H1 (cell line): ENCODE results near the gene NSDHL. TPM values are rescaled to one million over a fixed set of nuclear protein-coding genes. Genes with fewer than 3 reads are reported as not detected.

Source experiments
- CTCF ChIA-PET: fragments of 300-600 bp; sonication (Branson Sonifier 250); formaldehyde crosslinking; loops from one replicate; lab custom pipeline; 2021; ENCODE audit not compliant: partially characterized antibody; lab: Charles Lee
- POLR2A ChIA-PET: fragments of 300-600 bp; sonication (Branson Sonifier 250); formaldehyde crosslinking; loops from one replicate; lab custom pipeline; 2021; ENCODE audit warnings: inconsistent platforms; ENCODE audit not compliant: partially characterized antibody; lab: Charles Lee
- DNase-seq, 2 experiments: peaks; one replicate each; pipeline versions ENCODE4 v3.0.0 to v3.0.0-alpha.2; 2010 to 2022; ENCODE audit warnings: low spot score in 2 of 2, low read depth in 1 of 2, mixed read lengths in 1 of 2
- FAIRE-seq: peaks from 2 replicates; lab custom pipeline; 2011; peaks lifted over from hg19 to GRCh38; lab: Jason Lieb, UNC
- H2AFZ ChIP-seq: 2 replicates; pipeline ENCODE4 v1.8.1; 2012; ENCODE audit warnings: low read length, inconsistent platforms
- H2AK5ac ChIP-seq: 2 replicates; pipeline ENCODE4 v1.6.1; 2013; ENCODE audit warnings: low read depth, low read length
- H2BK120ac ChIP-seq: replicated peaks from 2 replicates; pipeline ENCODE3; 2013; ENCODE audit warnings: low read depth, low read length, inconsistent platforms
- H2BK12ac ChIP-seq: 2 replicates; pipeline ENCODE4 v1.6.1; 2013; ENCODE audit warnings: low read depth, low read length
- H2BK15ac ChIP-seq: 2 replicates; pipeline ENCODE4 v1.6.1; 2013; ENCODE audit warnings: low read length
- H2BK20ac ChIP-seq: 2 replicates; pipeline ENCODE4 v1.6.1; 2013; ENCODE audit warnings: low read length
- H2BK5ac ChIP-seq: 2 replicates; pipeline ENCODE4 v1.6.1; 2013; ENCODE audit warnings: low read depth, low read length
- H3K14ac ChIP-seq: 2 replicates; pipeline ENCODE4 v1.6.1; 2013; ENCODE audit warnings: inconsistent platforms; ENCODE audit not compliant: insufficient read length
- H3K18ac ChIP-seq: 2 replicates; pipeline ENCODE4 v1.6.1; 2013; ENCODE audit warnings: low read length; ENCODE audit errors: extremely low read depth
- H3K23ac ChIP-seq: 2 replicates; pipeline ENCODE4 v1.6.1; 2013; ENCODE audit warnings: inconsistent platforms; ENCODE audit not compliant: insufficient read length
- H3K23me2 ChIP-seq: 2 replicates; pipeline ENCODE4 v1.6.1; 2013; ENCODE audit warnings: low read depth, low read length
- H3K27ac ChIP-seq: 2 replicates; pipeline ENCODE4 v1.6.1; 2011; ENCODE audit warnings: low read depth, low read length, inconsistent platforms
- H3K27me3 ChIP-seq, 4 experiments: replicated peaks in 1 of 4; 1 replicate in 1 of 4; 2 replicates in 3 of 4; pipeline versions ENCODE4 v1.6.1 to v1.8.1; 2011 to 2013; ENCODE audit warnings: low read length in 3 of 4, mild to moderate bottlenecking in 3 of 4, inconsistent platforms in 2 of 4, mixed read lengths in 2 of 4, moderate library complexity in 1 of 4; ENCODE audit not compliant: control insufficient read depth in 3 of 4, insufficient read depth in 3 of 4; ENCODE audit errors: extremely low read depth in 1 of 4
- H3K36me3 ChIP-seq, 4 experiments: 2 replicates each; pipeline versions ENCODE4 v1.6.1 to v1.8.1; 2011 to 2013; ENCODE audit warnings: mild to moderate bottlenecking in 4 of 4, low read length in 3 of 4, moderate library complexity in 2 of 4, control low read depth in 1 of 4, inconsistent platforms in 1 of 4; ENCODE audit not compliant: insufficient read depth in 4 of 4, control insufficient read depth in 2 of 4
- H3K4ac ChIP-seq: replicated peaks from 2 replicates; pipeline ENCODE3; 2013; ENCODE audit warnings: low read length, low read depth, mixed read lengths, inconsistent platforms; ENCODE audit not compliant: insufficient read length
- H3K4me1 ChIP-seq, 4 experiments: replicated peaks in 1 of 4; 1 replicate in 1 of 4; 2 replicates in 3 of 4; pipeline versions ENCODE4 v1.6.1 to v1.8.1; 2011 to 2013; ENCODE audit warnings: low read length in 3 of 4, inconsistent platforms in 2 of 4, mixed read lengths in 1 of 4; ENCODE audit not compliant: insufficient read depth in 4 of 4, control insufficient read depth in 3 of 4
- H3K4me2 ChIP-seq, 2 experiments: 2 replicates each; pipeline versions ENCODE4 v1.6.1 to v1.8.1; 2011 to 2013; ENCODE audit warnings: low read depth in 2 of 2, low read length in 2 of 2, control low read depth in 1 of 2, inconsistent platforms in 1 of 2, mild to moderate bottlenecking in 1 of 2; ENCODE audit not compliant: insufficient read depth in 1 of 2
- H3K4me3 ChIP-seq, 4 experiments: fragments of 200-600, 300-600 bp in 1 of 4; sonication (generic), shearing (Covaris generic), sonication (Bioruptor Twin) in 1 of 4; 2 replicates each; pipeline versions ENCODE4 v1.5.1 to v1.8.1; 2011 to 2016; ENCODE audit warnings: low read length in 4 of 4, low read depth in 3 of 4, control low read depth in 2 of 4, inconsistent platforms in 2 of 4, mild to moderate bottlenecking in 2 of 4, mixed read lengths in 1 of 4, moderate library complexity in 1 of 4; ENCODE audit not compliant: insufficient read depth in 2 of 4; ENCODE audit errors: extremely low read depth in 1 of 4
- H3K56ac ChIP-seq: replicated peaks from 2 replicates; pipeline ENCODE3; 2013; ENCODE audit warnings: low read depth, mild to moderate bottlenecking, mixed read lengths, low read length, inconsistent platforms; ENCODE audit not compliant: insufficient read length
- H3K79me1 ChIP-seq: 2 replicates; pipeline ENCODE4 v1.6.1; 2013; ENCODE audit warnings: low read depth, low read length, control low read depth
- H3K79me2 ChIP-seq, 2 experiments: 2 replicates each; pipeline versions ENCODE4 v1.6.1 to v1.8.1; 2012 to 2013; ENCODE audit warnings: low read length in 2 of 2, mild to moderate bottlenecking in 2 of 2, inconsistent platforms in 1 of 2; ENCODE audit not compliant: insufficient read depth in 2 of 2, control insufficient read depth in 1 of 2
- H3K9ac ChIP-seq, 4 experiments: replicated peaks in 1 of 4; 1 replicate in 1 of 4; 2 replicates in 3 of 4; pipeline versions ENCODE4 v1.6.1 to v1.8.1; 2011 to 2013; ENCODE audit warnings: low read depth in 3 of 4, low read length in 3 of 4, control low read depth in 2 of 4, mild to moderate bottlenecking in 2 of 4, moderate library complexity in 2 of 4, inconsistent platforms in 1 of 4; ENCODE audit errors: extremely low read depth in 1 of 4
- H3K9me3 ChIP-seq, 2 experiments: 2 replicates each; pipeline versions ENCODE4 v1.6.1 to v1.8.1; 2012 to 2013; ENCODE audit warnings: mild to moderate bottlenecking in 2 of 2, moderate library complexity in 2 of 2, control low read depth in 1 of 2, inconsistent platforms in 1 of 2, low read depth in 1 of 2, low read length in 1 of 2, mixed read lengths in 1 of 2; ENCODE audit not compliant: insufficient read depth in 2 of 2
- H4K20me1 ChIP-seq, 2 experiments: replicated peaks in 1 of 2; 2 replicates each; pipeline versions ENCODE3 to v1.8.1; 2011 to 2013; ENCODE audit warnings: inconsistent platforms in 2 of 2, low read length in 2 of 2, mild to moderate bottlenecking in 1 of 2; ENCODE audit not compliant: insufficient read depth in 2 of 2, control insufficient read depth in 1 of 2
- H4K5ac ChIP-seq: 2 replicates; pipeline ENCODE4 v1.6.1; 2013; ENCODE audit warnings: low read length, low read depth, mixed read lengths, inconsistent platforms; ENCODE audit not compliant: insufficient read length
- H4K8ac ChIP-seq: 2 replicates; pipeline ENCODE4 v1.8.0; 2013; ENCODE audit warnings: mild to moderate bottlenecking, moderate library complexity, low read length, inconsistent platforms; ENCODE audit not compliant: insufficient read depth; ENCODE audit errors: extremely low read depth
- H4K91ac ChIP-seq: replicated peaks from 2 replicates; pipeline ENCODE3; 2013; ENCODE audit warnings: low read length, mixed read lengths, inconsistent platforms; ENCODE audit not compliant: insufficient read length
- FOSL1 ChIP-seq: IDR thresholded peaks from 2 replicates; pipeline ENCODE4 v1.6.1; 2011; ENCODE audit warnings: mild to moderate bottlenecking, low read depth, low read length, moderate library complexity; ENCODE audit not compliant: insufficient read depth
- NANOG ChIP-seq: IDR thresholded peaks from 2 replicates; pipeline ENCODE4 v1.6.1; 2011; ENCODE audit warnings: low read length, low read depth, mild to moderate bottlenecking, inconsistent platforms; ENCODE audit not compliant: insufficient read depth, poor library complexity, severe bottlenecking
- RXRA ChIP-seq: IDR thresholded peaks from 2 replicates; pipeline ENCODE4 v1.6.1; 2011; ENCODE audit warnings: low read depth, mild to moderate bottlenecking, low read length, moderate library complexity; ENCODE audit not compliant: insufficient read depth
- SAP30 ChIP-seq: fragments of 300-600 bp; sonication (generic); IDR thresholded peaks from 2 replicates; pipeline ENCODE4 v1.7.1; 2012; ENCODE audit warnings: low read length, moderate library complexity, mild to moderate bottlenecking, inconsistent platforms; ENCODE audit not compliant: insufficient read depth, insufficient replicate concordance
- SP2 ChIP-seq: IDR thresholded peaks from 2 replicates; pipeline ENCODE4 v1.6.1; 2012; ENCODE audit warnings: mild to moderate bottlenecking, low read length, inconsistent platforms
- SRF ChIP-seq: IDR thresholded peaks from 2 replicates; pipeline ENCODE4 v1.6.1; 2011; ENCODE audit warnings: mild to moderate bottlenecking, low read depth, low read length, moderate library complexity
- SUZ12 ChIP-seq: fragments of 200-600 bp; sonication (generic); IDR thresholded peaks from 2 replicates; pipeline ENCODE4 v1.6.1; 2012; ENCODE audit warnings: mild to moderate bottlenecking, inconsistent platforms, low read length, moderate library complexity, mixed read lengths
- TAF7 ChIP-seq: optimal IDR thresholded peaks from 2 replicates; pipeline ENCODE3; 2011; ENCODE audit warnings: low read depth, mild to moderate bottlenecking, inconsistent platforms, low read length, moderate library complexity, borderline replicate concordance
- TCF12 ChIP-seq: IDR thresholded peaks from 2 replicates; pipeline ENCODE4 v1.6.1; 2011; ENCODE audit warnings: low read depth, mild to moderate bottlenecking, low read length
- WGBS, 2 experiments: shearing (Covaris generic) in 1 of 2; methylation state at CpG; one replicate each; pipeline versions ENCODE4 v1.1.6 to v1.1.7; 2013 to 2015; ENCODE audit warnings: low lambda C conversion rate in 2 of 2, mixed read lengths in 2 of 2, inconsistent platforms in 1 of 2, low coverage in 1 of 2, missing lambda C conversion rate in 1 of 2; ENCODE audit not compliant: insufficient replicate concordance in 2 of 2, insufficient coverage in 1 of 2, insufficient read length in 1 of 2; ENCODE audit errors: extremely low coverage in 1 of 2, missing lambda C conversion rate in 1 of 2; 5-methylcytosine and 5-hydroxymethylcytosine counted together
- polyA plus RNA-seq, 7 experiments: library from polyadenylated mRNA; depleted of rRNA in 3 of 7; stranded (reverse) in 5 of 7; unstranded in 2 of 7; fragments of >200 nt in 5 of 7; fragments of 200-250 nt in 2 of 7; gene quantifications; 1 replicate in 5 of 7; 2 replicates in 1 of 7; 4 replicates in 1 of 7; pipeline versions ENCODE4 v1.2.1 to v1.2.3, GENCODE V29; 2011 to 2013; ENCODE audit warnings: missing spikeins in 2 of 7, mixed read lengths in 2 of 7
- total RNA-seq: library from RNA; stranded (reverse); fragmentation: NEBNext Ultra II Directional; extraction: Animal tissue kit (Norgen Biotek cat#: 25700); gene quantifications from 2 replicates; pipeline ENCODE4 v1.2.1, GENCODE V29; 2021
- TF ChIP-seq, protein P1 (sequence below), 3 experiments: IDR thresholded peaks; 1 replicate in 2 of 3; 2 replicates in 1 of 3; pipeline versions ENCODE4 v1.5.1 to v1.6.1; 2011; ENCODE audit warnings: low read length in 3 of 3, mild to moderate bottlenecking in 3 of 3, inconsistent platforms in 2 of 3, low read depth in 1 of 3, moderate library complexity in 1 of 3; ENCODE audit not compliant: insufficient read depth in 1 of 3; ENCODE audit errors: control extremely low read depth in 1 of 3

The NSDHL gene
- total and polyA plus RNA-seq, 2 of the 8 experiments (the other 6 are each of a cell fraction or from before 2014, with no cell fraction given): 31.5 to 34.6 TPM

DNA sequence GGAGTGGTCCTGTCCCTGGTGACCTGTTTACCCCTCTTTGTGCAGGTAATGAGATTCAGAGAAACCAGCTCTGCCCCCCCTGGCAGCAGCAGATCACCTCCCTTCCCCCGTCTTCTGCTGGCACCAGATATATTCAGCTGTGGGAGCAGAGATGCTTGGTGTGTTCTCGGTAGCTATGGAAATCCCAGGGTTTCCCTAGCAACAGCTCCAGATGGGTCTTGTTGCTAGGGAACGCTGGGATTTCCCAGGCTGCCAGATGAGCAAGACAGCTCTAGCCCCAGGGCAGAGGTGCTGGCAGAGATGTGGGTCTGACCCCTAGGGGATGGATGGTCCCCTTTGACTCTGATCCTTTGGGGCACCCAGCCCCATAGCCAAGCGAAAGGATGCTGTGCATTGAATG is 20.5 kb upstream of the NSDHL start:
- CTCF ChIA-PET: interaction anchor here (0.6 to 1.6 kb wide), 4 partner anchors 11 to 1600 kb away, joined by 3 to 6 read pairs (median 3); no protein-coding TSS in a partner anchor
- DNase-seq: no peak
- no peak for TF ChIP-seq TCF12
- TF ChIP-seq NANOG: no peak
- no peak for TF ChIP-seq SP2
- TF ChIP-seq SRF: no peak
- TF ChIP-seq SUZ12: no peak
- TF ChIP-seq RXRA: no peak
- no peak for TF ChIP-seq TAF7
- TF ChIP-seq, protein P1, sequence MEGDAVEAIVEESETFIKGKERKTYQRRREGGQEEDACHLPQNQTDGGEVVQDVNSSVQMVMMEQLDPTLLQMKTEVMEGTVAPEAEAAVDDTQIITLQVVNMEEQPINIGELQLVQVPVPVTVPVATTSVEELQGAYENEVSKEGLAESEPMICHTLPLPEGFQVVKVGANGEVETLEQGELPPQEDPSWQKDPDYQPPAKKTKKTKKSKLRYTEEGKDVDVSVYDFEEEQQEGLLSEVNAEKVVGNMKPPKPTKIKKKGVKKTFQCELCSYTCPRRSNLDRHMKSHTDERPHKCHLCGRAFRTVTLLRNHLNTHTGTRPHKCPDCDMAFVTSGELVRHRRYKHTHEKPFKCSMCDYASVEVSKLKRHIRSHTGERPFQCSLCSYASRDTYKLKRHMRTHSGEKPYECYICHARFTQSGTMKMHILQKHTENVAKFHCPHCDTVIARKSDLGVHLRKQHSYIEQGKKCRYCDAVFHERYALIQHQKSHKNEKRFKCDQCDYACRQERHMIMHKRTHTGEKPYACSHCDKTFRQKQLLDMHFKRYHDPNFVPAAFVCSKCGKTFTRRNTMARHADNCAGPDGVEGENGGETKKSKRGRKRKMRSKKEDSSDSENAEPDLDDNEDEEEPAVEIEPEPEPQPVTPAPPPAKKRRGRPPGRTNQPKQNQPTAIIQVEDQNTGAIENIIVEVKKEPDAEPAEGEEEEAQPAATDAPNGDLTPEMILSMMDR (IDR thresholded peaks at IDR 0.05; ENCODE audit: control extremely low read depth in 1 of 3, insufficient read depth in 1 of 3, low read depth in 1 of 3, low read length in 3 of 3): no peak
- TF ChIP-seq FOSL1: no peak
- TF ChIP-seq SAP30: no peak

More for the DNA sequence above, 20.5 kb upstream of the NSDHL start:
- Histone ChIP-seq H4K91ac (no peak overlapping the region), H2BK12ac (no peak overlapping the region), H3K9ac (no peak overlapping the region), H3K4me1 (no peaks in the 10 kb centered on the region), H4K20me1 (no peaks in the 10 kb centered on the region), H2BK120ac (no peak overlapping the region), H3K14ac (no peak overlapping the region), H3K18ac (no peak overlapping the region), H3K23ac (no peak overlapping the region), H2BK20ac (no peak overlapping the region), H4K8ac (no peak overlapping the region), H3K9me3 (no peaks in the 10 kb centered on the region), H3K27ac (no peak overlapping the region), H3K79me1 (no peaks in the 10 kb centered on the region), H2AK5ac (no peak overlapping the region), H2AFZ (no peak overlapping the region), H3K36me3 (no peaks in the 10 kb centered on the region), H3K79me2 (no peaks in the 10 kb centered on the region), H3K27me3 (no peaks in the 10 kb centered on the region), H3K4me3 (no peak overlapping the region), H3K56ac (no peak overlapping the region), H3K23me2 (no peaks in the 10 kb centered on the region), H2BK15ac (no peak overlapping the region), H2BK5ac (no peak overlapping the region), H4K5ac (no peak overlapping the region), H3K4ac (no peak overlapping the region), H3K4me2 (no peak overlapping the region)
- POLR2A ChIA-PET: no interaction called here
- 74% methylated on average over 3 of the region's 4 CpGs; no CpG with 5 or more reads in 1 of the 2 experiments for WGBS, 2 experiments
- no peak for FAIRE-seq
